Gastrocnemius medialis (tissue), 4 donors: ENCODE data around the gene SPCS3.
"Not testable (repeated sequence)": the region's sequence is repeated elsewhere in the genome, so short reads cannot be mapped to it uniquely, and the experiment has no call there.

Experiments
- CTCF ChIP-seq, 5 experiments: fragments of 450-650 bp in 3 of 5; fragments of 200-600 bp in 2 of 5; sonication (generic) in 2 of 5; IDR thresholded peaks in 4 of 5; conservative IDR thresholded peaks in 1 of 5; 1 replicate in 4 of 5; 2 replicates in 1 of 5; pipeline ENCODE4 v1.5.1; 2016 to 2019; ENCODE audit warnings: antibody characterized with exemption in 5 of 5, mild to moderate bottlenecking in 3 of 5, moderate library complexity in 3 of 5
- POLR2A ChIP-seq, 2 donors: fragments of 450-650 bp; IDR thresholded peaks; one replicate each; pipeline ENCODE4 v1.6.1; 2017; ENCODE audit warnings: antibody characterized with exemption in 2 of 2, mild to moderate bottlenecking in 2 of 2, moderate library complexity in 2 of 2

DNA sequence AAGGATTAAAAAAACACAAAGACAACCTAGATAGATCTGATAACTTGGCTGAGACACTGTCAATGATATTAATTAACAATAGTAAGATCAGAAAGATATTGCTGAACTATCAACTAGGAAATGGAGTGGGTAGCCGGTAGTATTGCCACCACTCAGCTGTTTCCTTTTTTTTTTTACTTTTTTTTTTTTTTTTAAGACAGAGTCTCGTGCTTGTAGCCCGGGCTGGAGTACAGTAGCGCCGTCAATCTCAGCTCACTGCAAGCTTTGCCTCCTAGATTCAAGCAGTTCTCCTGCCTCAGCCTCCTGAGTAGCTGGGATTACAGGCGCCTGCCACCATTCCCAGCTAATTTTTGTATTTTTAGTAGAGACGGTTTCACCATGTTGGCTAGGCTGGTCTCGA is 5.1 kb downstream of the SPCS3 start:
- not testable (repeated sequence) for TF ChIP-seq CTCF (IDR thresholded peaks at IDR 0.05 in 4 of 5, conservative IDR thresholded peaks at IDR 0.05 in 1 of 5); POLR2A (IDR thresholded peaks at IDR 0.05)
